Activated CD4-positive, alpha-beta T cell treated with anti-CD3 and anti-CD28 coated beads, Interleukin-2, amount 50 U/mL, for 4 hours (primary cell): ENCODE data around the gene LPAR1.
"Not testable (repeated sequence)": the region's sequence is repeated elsewhere in the genome, so short reads cannot be mapped to it uniquely, and the experiment has no call there.

Source experiments
- DNase-seq, 2 experiments: peaks; one replicate each; pipeline ENCODE4 v3.0.0-alpha.2; 2020

LPAR1 gene

DNA sequence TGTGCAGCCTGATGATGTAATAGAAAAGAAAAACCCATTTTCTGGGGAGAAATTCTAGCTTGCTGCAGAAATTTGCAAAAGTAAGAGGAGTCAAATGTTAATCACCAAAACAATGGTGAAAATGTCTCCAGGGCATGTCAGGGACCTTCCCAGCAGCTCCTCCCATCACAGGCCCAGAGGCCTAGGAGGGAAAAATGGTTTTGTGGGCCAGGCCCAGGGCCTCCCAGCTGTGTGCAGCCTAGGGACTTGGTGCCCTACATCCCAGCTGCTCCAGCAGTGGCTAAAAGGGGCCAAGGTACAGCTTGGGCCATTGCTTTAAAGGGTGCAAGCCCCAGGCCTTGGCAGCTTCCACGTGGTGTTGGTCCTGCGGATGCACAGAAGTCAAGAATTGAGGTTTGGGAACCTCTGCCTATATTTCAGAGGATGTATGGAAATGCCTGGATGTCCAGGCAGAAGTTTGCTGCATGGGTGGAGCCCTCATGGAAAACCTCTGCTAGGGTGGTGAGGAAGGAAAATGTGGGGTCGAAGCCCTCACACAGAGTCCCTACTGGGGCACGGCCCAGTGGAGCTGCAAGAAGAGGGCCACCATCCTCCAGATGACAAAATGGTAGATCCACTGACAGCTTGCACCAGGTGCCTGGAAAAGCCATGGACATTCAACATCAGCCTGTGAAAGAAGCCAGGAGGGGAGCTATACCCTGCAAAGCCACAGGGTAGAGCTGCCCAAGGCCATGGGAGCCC lies 176.7 kb downstream of the LPAR1 start:
- not testable (repeated sequence) for DNase-seq

DNA sequence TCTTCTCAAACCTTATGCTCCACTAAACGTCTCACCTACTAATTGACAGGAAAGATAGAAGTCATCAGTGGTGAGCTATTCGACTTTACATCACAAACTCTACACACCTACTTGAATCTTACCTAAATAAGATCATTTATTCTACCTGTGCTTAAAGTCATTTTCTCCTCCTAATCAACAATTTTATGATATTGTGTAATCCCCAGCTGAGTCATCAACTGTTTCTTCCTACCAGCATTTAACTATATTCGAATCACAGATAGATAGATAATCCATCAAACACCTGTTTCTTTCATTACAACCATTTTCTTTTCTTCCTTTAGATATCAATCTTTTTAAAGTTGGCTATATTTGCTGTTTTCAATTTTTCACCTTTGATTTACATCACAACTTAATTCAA lies 181.5 kb downstream of the LPAR1 start:
- DNase-seq = no peak

DNA sequence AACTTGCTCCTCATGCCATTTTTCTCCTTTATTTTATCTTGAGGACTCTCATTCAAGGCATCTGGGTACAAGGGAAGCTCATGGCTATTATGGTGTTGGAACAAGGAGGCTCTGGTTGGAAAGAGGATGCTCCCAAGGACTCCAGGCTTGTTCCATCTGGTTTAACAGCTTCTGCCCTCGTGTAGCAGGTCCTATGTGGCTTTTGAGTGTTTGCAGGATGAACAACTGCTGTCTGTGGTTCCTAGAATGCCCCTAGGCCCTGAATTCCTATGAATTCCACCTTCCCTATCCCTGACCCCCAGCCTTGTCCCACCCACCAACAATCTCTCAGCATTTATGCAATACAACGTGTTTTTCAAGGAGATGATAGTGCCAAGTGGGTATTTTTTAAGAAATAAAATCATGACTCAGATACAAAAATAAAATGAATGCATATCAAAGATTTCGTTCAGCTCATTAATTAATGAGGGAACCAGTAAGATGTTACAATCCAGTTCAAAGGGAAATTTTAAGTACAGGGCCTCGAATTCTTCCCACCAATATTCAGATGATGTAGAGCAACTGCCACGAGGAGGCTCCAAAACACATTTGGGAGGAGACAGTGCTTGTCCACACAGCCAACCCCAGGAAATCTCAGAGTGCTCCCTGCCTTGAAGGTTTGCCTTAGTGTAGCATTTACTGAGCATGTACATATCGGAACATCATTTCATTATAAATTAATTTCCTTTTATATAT lies 187.7 kb downstream of the LPAR1 start:
- no peak for DNase-seq

DNA sequence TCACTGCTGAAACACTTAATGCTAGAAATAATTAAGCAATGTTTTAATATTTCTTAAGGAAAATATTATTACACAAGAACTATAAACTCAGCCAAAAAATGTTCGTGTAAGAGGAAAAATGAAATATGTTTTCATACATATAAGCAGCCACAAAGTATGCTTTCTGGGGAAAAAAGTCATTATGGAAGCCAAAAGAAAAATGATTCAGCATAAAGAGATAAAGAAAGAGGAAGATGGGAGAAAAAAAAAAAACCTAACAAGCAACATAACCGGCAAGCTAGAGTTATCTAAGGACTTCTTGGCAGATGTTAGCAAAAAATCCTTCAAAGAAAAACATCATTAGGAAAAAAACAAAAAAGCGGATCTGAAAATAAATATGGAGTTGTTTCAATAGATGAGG lies 190.6 kb downstream of the LPAR1 start:
- DNase-seq = no peak

DNA sequence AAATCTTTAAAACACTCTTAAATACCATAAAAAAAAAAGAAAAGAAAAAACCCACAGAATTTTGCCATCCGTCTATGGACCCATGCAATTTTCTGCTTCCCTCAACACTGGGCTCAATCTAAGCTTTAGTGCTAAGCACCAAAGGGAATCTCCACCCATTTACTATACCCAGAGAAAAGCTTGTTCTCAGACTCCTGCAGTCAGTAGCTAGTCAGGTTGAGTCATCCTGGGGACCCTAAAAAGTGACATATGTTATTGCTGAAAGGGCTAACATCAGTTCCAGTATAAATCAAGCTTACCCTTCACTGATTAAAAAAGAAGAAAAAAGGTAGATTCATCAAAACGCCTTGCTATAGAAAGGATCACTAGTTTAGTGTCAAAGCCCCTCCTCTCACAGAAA lies 192.1 kb downstream of the LPAR1 start:
- DNase-seq = no peak

DNA sequence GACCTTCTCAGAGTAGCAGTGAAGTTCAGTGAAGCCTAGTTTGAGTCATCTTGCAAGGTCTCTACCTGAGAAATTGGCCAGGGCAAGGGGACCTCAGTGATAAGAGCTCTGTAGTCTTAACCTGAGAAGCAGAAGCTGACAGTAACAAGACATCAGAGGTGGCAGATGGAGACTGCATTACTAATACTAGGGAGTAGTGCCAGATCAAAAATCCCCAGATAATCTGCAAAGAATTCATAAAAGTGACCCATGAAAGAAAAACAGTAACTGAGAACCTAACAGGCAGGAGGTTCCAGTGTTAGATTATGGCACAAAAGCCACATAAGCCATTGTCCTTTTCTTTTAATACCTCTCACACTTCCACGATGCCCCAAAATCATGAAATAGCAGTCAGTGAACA lies 194.1 kb downstream of the LPAR1 start:
- DNase-seq = no peak

DNA sequence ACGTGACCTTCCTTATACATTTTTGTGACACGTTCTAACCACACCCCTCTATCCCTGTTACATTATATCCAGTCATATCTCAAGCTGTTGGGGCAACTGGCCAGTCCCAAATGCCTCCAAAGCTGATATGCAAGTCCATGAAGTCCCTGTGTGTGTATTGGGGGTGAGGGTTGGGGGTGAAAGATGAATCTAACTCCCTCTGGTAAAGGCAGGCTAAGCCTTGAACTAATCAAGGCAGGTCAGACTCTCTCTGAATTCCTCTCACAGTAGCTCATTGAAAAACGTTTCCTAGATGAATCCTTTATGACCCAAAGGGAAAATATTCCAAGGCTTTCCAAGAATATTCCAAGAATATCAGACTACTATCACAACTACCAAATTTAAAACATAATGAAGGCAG lies 195.3 kb downstream of the LPAR1 start:
- DNase-seq = no peak

DNA sequence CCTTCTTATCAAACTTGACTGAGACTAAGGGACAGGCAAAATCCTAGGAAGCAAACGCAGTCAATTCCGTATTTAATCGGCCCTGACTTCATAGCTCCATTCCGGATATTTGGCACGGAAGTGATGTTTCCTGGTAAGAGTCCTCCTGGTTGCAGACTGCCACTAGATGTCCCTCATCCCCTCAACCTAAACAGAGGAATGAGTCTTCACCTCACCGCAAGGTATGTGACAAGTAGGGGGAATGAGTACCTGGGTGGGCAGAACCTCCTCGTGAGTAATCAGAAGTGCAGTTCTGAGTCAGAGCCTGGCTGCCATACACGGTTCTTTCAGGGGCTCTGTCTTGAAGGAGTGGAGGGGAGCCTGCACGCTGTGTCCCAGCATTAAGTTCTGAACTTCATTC lies 196.1 kb downstream of the LPAR1 start:
- no peak for DNase-seq

DNA sequence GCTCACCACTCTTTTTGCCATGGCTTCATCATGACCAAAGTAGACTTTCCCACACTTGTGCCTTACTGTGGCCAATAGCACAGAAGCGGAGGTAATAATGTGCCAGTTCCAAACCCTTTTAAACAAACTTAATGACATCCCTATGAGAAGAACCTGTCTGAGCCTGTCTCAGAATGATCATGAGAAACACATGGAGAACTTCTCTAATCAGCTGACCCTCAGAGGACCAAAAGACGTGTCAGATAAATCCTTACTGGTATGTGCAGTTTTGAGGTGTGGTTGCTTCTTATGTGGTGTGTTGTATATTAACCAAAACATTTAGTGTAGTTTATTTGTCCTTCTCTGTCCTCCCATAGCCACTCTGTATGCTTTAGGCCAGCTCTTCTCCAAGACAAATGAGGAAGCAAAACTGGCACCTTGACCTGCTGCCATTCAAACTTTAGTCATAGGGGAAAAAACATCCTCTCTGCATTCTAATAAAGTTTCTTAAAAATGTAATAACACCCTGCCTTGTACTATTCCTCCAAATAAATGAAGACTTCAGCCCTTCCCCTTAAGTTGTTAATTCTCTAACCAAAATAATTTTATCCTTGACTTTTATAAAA lies 200.8 kb downstream of the LPAR1 start:
- no peak for DNase-seq

DNA sequence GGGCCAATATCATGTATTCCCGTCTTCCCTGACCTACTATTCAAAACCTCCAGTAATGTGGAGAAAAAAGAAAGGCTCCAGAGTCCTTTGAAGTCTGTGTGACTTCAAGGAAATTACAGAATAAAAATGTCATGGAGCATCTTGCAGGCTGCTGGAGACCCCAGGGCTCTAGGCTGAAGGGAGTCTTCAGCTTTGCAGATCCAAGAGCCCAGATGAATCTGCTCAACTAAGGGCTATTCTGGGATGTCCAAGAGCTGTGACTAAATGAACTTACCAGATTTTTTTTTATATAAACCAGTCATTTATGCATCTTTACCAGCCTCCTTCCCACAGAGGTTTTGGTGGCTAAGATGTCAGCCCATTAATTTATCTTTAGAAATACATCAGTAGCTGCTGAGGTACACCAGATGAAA lies 202.4 kb downstream of the LPAR1 start:
- no peak for DNase-seq

DNA sequence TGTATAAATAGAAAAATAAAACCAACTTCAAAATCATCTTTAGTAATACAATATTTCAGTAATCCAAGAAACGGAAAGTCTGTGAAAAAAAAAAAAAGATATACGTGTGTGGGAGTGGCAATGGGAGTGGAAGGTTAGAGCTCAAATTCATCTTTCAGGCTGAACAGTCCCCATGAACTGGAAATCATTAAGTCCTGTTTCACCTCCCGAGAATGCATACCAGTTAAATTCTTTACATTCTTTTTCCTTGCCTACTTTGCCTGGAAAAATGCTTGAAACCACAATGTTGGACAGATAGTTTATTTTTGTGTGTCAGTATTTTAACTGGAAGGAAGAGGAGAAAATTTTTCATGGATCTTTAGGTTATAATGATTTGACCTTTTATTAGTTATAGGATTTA lies 202.9 kb downstream of the LPAR1 start:
- no peak for DNase-seq

DNA sequence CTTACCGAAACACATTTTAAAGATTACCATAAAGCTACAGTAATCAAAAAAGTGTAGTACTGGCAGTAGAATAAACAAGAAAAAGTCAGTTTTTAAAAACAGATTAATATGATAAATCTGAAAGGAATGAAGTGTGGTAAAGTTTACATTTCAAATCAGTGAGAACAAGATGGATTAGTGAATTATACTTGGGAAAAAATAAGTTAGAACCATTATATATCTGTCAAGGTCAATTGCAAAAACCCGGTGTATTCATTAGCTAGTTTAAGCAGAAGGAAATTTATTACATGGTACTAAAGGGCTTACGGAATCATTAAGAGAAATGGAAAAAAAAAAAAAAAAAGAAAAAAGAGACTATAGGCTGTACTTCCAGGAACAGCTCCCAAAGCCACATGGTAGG lies 205.3 kb downstream of the LPAR1 start:
- no peak for DNase-seq

DNA sequence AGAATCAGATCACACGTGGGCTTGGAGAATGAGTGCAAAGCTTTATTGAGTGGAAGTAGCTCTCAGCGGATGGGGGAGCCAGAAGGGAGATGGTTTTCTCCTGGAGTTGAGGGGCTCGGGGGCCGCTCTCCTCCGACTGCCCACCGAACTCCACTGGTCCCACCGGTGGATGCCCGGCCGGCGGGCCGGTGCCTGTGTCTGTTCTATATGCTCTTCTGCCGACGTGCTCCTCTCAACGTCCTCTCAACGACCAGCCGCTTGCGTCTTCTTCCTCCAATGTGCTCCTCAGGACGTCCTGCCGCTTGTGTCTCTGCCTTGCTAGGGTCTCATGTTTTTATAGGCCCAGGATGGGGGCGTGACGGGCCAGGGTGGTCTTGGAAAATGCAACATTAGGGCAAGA lies 207.8 kb downstream of the LPAR1 start:
- no peak for DNase-seq

DNA sequence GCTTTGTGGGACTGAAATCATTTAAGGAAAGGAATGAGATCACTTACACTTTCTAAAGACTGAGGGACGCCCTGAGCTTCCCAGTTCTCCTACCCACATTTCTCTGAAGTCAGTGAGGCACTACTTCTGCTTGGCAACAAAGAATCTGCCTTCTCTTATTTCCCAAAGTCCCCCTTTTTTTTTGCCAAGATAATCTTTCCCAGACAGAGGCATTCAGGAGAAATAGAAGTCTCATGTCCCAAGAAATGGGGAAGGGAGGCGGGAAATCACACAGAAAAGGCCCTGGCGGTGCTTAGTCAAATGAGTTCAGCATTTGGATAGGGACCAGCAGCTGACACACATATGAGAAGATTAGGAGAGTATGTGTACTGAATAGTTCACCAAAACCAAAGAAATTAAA lies 210.0 kb downstream of the LPAR1 start:
- no peak for DNase-seq

DNA sequence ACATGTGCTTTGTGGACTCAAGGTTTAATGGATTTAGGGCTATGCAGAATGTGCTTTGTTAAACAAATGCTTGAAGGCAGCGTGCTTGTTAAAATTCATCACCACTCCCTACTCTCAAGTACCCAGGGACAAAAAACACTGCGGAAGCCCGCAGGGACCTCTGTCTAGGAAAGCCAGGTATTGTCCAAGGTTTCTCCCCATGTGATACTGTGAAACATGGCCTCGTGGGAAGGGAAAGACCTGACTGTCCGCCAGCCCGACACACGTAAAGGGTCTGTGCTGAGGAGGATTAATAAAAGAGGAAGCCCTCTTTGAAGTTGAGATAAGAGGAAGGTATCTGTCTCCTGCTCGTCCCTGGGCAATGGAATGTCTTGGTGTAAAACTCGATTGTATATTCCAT lies 211.9 kb downstream of the LPAR1 start:
- not testable (repeated sequence) for DNase-seq

DNA sequence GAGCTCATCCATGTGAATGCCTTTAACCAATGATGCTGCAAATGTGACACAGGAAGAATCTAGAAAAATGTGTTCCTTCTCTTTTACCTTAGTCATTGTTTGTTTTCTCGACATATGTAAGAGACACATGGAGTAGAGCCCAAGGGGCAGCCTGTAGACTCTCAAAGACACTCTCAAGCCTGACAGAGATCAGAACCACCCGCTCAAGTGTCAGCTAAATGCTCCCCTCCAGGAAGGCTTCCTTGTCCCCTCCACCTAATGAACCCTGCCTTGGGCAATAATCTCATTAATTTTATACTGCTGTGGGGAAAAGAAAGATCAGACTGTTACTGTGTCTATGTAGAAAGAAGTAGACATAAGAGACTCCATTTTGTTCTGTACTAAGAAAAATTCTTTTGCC lies 212.3 kb downstream of the LPAR1 start:
- no peak for DNase-seq

DNA sequence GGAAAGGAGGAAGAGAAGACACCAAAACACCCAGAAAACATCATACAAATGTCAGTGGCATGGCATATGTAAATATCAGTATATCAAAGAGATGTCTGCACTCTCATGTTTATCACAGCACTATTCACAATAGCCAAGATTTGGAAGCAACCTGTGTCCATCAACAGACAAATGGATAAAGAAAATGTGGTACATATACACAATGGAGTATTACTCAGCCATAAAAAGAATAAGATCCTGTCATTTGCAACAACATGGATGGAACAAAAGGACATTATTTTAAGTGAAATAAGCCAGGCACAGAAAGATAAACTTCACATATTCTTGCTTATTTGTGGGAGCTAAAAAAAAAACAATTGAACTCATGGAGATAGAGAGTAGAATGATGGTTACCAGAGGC lies 213.1 kb downstream of the LPAR1 start:
- DNase-seq = not testable (repeated sequence)
